SK-N-SH (cell line): ENCODE data around the gene PSTPIP2. TPM values are rescaled to one million over a fixed set of nuclear protein-coding genes. Genes with fewer than 3 reads are reported as not detected.

Source experiments
- CTCF ChIA-PET: fragments of 300-600, 350-600 bp; formaldehyde crosslinking; extraction: SDS; loops from one replicate; lab custom pipeline; 2021; lab: Yijun Ruan, JAX
- POLR2A ChIA-PET: fragments of 350-600 bp; sonication (Branson Sonifier 250); formaldehyde crosslinking; extraction: SDS; loops from one replicate; lab custom pipeline; 2020; ENCODE audit warnings: antibody characterized with exemption, inconsistent platforms; lab: Yijun Ruan, JAX
- DNase-seq: peaks from one replicate; pipeline ENCODE4 v3.0.0; 2012
- H2AFZ ChIP-seq: fragments of 200-600 bp; sonication (generic); 2 replicates; pipeline ENCODE4 v1.8.1; 2016; ENCODE audit warnings: antibody characterized with exemption, mild to moderate bottlenecking, low read depth
- H3F3A ChIP-seq: fragments of 200-600 bp; sonication (generic); replicated peaks from 2 replicates; pipeline ENCODE3; 2016; ENCODE audit warnings: antibody characterized with exemption, mild to moderate bottlenecking; ENCODE audit not compliant: insufficient read depth
- H3K27ac ChIP-seq, 2 experiments: fragments of 200-500 bp in 1 of 2; fragments of 200-600 bp in 1 of 2; sonication (Bioruptor generic) in 1 of 2; sonication (generic), shearing (Covaris generic) in 1 of 2; 2 replicates each; pipeline versions ENCODE4 v1.5.1 to v1.6.1; 2014 to 2016; ENCODE audit warnings: low read depth in 2 of 2, inconsistent platforms in 1 of 2, low read length in 1 of 2, mild to moderate bottlenecking in 1 of 2, mixed read lengths in 1 of 2
- H3K27me3 ChIP-seq: fragments of 200-600 bp; sonication (generic), shearing (Covaris generic); 2 replicates; pipeline ENCODE4 v1.6.1; 2016; ENCODE audit warnings: mixed run types; ENCODE audit not compliant: insufficient read depth
- H3K36me3 ChIP-seq, 2 experiments: fragments of 200-500 bp in 1 of 2; fragments of 200-600 bp in 1 of 2; sonication (Bioruptor generic) in 1 of 2; sonication (generic) in 1 of 2; replicated peaks in 1 of 2; 2 replicates each; pipeline versions ENCODE3 to v1.5.1; 2014 to 2016; ENCODE audit warnings: low read length in 1 of 2, mild to moderate bottlenecking in 1 of 2; ENCODE audit not compliant: insufficient read depth in 2 of 2, control insufficient read depth in 1 of 2
- H3K4me1 ChIP-seq, 2 experiments: fragments of 200-500 bp in 1 of 2; fragments of 200-600 bp in 1 of 2; sonication (Bioruptor generic) in 1 of 2; sonication (generic), shearing (Covaris generic) in 1 of 2; 2 replicates each; pipeline versions ENCODE4 v1.5.1 to v1.6.1; 2014 to 2016; ENCODE audit warnings: low read depth in 1 of 2, low read length in 1 of 2, mixed run types in 1 of 2; ENCODE audit not compliant: insufficient read depth in 2 of 2, control insufficient read depth in 1 of 2
- H3K4me2 ChIP-seq: fragments of 200-600 bp; sonication (generic), shearing (Covaris generic); 2 replicates; pipeline ENCODE4 v1.6.1; 2017; ENCODE audit warnings: mixed run types
- H3K4me3 ChIP-seq, 2 experiments: fragments of 200-500 bp in 1 of 2; fragments of 200-600 bp in 1 of 2; sonication (Bioruptor generic) in 1 of 2; sonication (generic), shearing (Covaris generic) in 1 of 2; 2 replicates each; pipeline versions ENCODE4 v1.5.1 to v1.8.1; 2014 to 2016; ENCODE audit warnings: low read depth in 2 of 2, inconsistent platforms in 1 of 2, low read length in 1 of 2, mild to moderate bottlenecking in 1 of 2, mixed read lengths in 1 of 2, moderate library complexity in 1 of 2
- H3K79me2 ChIP-seq: fragments of 200-600 bp; sonication (generic); 2 replicates; pipeline ENCODE4 v1.8.1; 2017; ENCODE audit warnings: mild to moderate bottlenecking; ENCODE audit not compliant: insufficient read depth
- H3K9ac ChIP-seq: fragments of 200-600 bp; sonication (generic); 2 replicates; pipeline ENCODE4 v1.6.1; 2017; ENCODE audit warnings: mixed run types
- H3K9me2 ChIP-seq: fragments of 200-600 bp; sonication (generic); 2 replicates; pipeline ENCODE4 v1.6.1; 2017; ENCODE audit warnings: mixed run types
- H3K9me3 ChIP-seq: fragments of 200-600 bp; sonication (generic); 2 replicates; pipeline ENCODE4 v1.6.1; 2017; ENCODE audit warnings: mixed run types, mild to moderate bottlenecking, moderate library complexity
- H4K20me1 ChIP-seq: fragments of 200-600 bp; sonication (generic); 2 replicates; pipeline ENCODE4 v1.6.1; 2017; ENCODE audit warnings: mild to moderate bottlenecking, mixed run types; ENCODE audit not compliant: insufficient read depth
- CTCF ChIP-seq: fragments of 200-600 bp; sonication (generic); IDR thresholded peaks from 2 replicates; pipeline ENCODE4 v1.6.1; 2017; ENCODE audit warnings: antibody characterized with exemption, mild to moderate bottlenecking, moderate library complexity
- ELF1 ChIP-seq: IDR thresholded peaks from 2 replicates; pipeline ENCODE4 v1.4.0; 2012
- EP300 ChIP-seq, 2 experiments: IDR thresholded peaks; 2 replicates each; pipeline versions ENCODE4 v1.4.0 to v1.6.1; 2012; ENCODE audit warnings: borderline replicate concordance in 1 of 2, low read depth in 1 of 2, low read length in 1 of 2
- FOSL2 ChIP-seq: IDR thresholded peaks from 2 replicates; pipeline ENCODE4 v1.4.0; 2012; ENCODE audit warnings: low read depth, mild to moderate bottlenecking, moderate library complexity, borderline replicate concordance
- FOXJ3 ChIP-seq: sonication (generic); formaldehyde crosslinking; IDR thresholded peaks from 2 replicates; pipeline ENCODE4 v1.5.1; 2020; ENCODE audit warnings: mild to moderate bottlenecking, missing genetic modification reagents
- FOXM1 ChIP-seq: IDR thresholded peaks from 2 replicates; pipeline ENCODE4 v1.4.0; 2012; ENCODE audit warnings: low read depth, mild to moderate bottlenecking
- GABPA ChIP-seq: IDR thresholded peaks from 2 replicates; pipeline ENCODE4 v1.4.0; 2012; ENCODE audit warnings: low read depth, mild to moderate bottlenecking
- GATA2 ChIP-seq: sonication (generic); formaldehyde crosslinking; IDR thresholded peaks from 2 replicates; pipeline ENCODE4 v1.5.0; 2020; ENCODE audit warnings: mild to moderate bottlenecking, missing genetic modification reagents
- JUND ChIP-seq: IDR thresholded peaks from 2 replicates; pipeline ENCODE4 v1.4.0; 2012
- MEF2A ChIP-seq: IDR thresholded peaks from 2 replicates; pipeline ENCODE4 v1.4.0; 2012; ENCODE audit warnings: low read depth, borderline replicate concordance
- MXI1 ChIP-seq: IDR thresholded peaks from 2 replicates; pipeline ENCODE4 v1.6.1; 2012; ENCODE audit warnings: mild to moderate bottlenecking, low read depth, low read length, improper control_type of control experiment
- NFIC ChIP-seq: IDR thresholded peaks from 2 replicates; pipeline ENCODE4 v1.4.0; 2012; ENCODE audit warnings: borderline replicate concordance
- NRF1 ChIP-seq: IDR thresholded peaks from 2 replicates; pipeline ENCODE4 v1.6.1; 2012; ENCODE audit warnings: low read depth, mild to moderate bottlenecking, low read length
- RAD21 ChIP-seq: IDR thresholded peaks from 2 replicates; pipeline ENCODE4 v1.6.1; 2012; ENCODE audit warnings: mild to moderate bottlenecking, low read length
- RCOR1 ChIP-seq: fragments of 150-350 bp; IDR thresholded peaks from 2 replicates; pipeline ENCODE4 v1.6.1; 2017; ENCODE audit warnings: antibody characterized with exemption, low read length
- RFX5 ChIP-seq: IDR thresholded peaks from 2 replicates; pipeline ENCODE4 v1.6.1; 2012; ENCODE audit warnings: mild to moderate bottlenecking, improper control_type of control experiment, low read length
- RXRA ChIP-seq: IDR thresholded peaks from 2 replicates; pipeline ENCODE4 v1.4.0; 2012; ENCODE audit warnings: low read depth, mild to moderate bottlenecking, borderline replicate concordance
- SIN3A ChIP-seq: IDR thresholded peaks from 2 replicates; pipeline ENCODE4 v1.6.1; 2012; ENCODE audit warnings: low read depth, mild to moderate bottlenecking, low read length, moderate library complexity, borderline replicate concordance
- SMC3 ChIP-seq: IDR thresholded peaks from 2 replicates; pipeline ENCODE4 v1.6.1; 2012; ENCODE audit warnings: low read depth, low read length, improper control_type of control experiment
- TAF1 ChIP-seq: IDR thresholded peaks from 2 replicates; pipeline ENCODE4 v1.6.1; 2012; ENCODE audit warnings: low read depth, mild to moderate bottlenecking, low read length, moderate library complexity, borderline replicate concordance
- TCF12 ChIP-seq: IDR thresholded peaks from 2 replicates; pipeline ENCODE4 v1.4.0; 2012
- TEAD4 ChIP-seq: IDR thresholded peaks from 2 replicates; pipeline ENCODE4 v1.4.0; 2012; ENCODE audit warnings: mild to moderate bottlenecking, borderline replicate concordance; ENCODE audit not compliant: insufficient read depth
- WGBS: methylation state at CpG from one replicate; pipeline ENCODE4 v1.1.6; 2017; ENCODE audit warnings: low lambda C conversion rate; 5-methylcytosine and 5-hydroxymethylcytosine counted together
- polyA plus RNA-seq, 3 experiments: library from polyadenylated mRNA; depleted of rRNA; stranded (reverse); fragments of >200 nt; gene quantifications; 2 replicates each; pipeline ENCODE4 v1.2.3, GENCODE V29; 2012
- TF ChIP-seq, protein P1 (sequence below): IDR thresholded peaks from 2 replicates; pipeline ENCODE4; 2012
- TF ChIP-seq, protein P2 (sequence below): IDR thresholded peaks from 2 replicates; pipeline ENCODE4 v1.4.0; 2012; ENCODE audit warnings: low read depth
- TF ChIP-seq, protein P3 (sequence below): fragments of 150-350 bp; IDR thresholded peaks from 2 replicates; pipeline ENCODE4 v1.6.1; 2017; ENCODE audit warnings: antibody characterized with exemption, low read length, low read depth, borderline replicate concordance
- TF ChIP-seq, protein P4 (sequence below): IDR thresholded peaks from 2 replicates; pipeline ENCODE4 v1.4.0; 2012; ENCODE audit warnings: low read depth, borderline replicate concordance

Gene PSTPIP2
- polyA plus RNA-seq, 1 of the 3 experiments (the other 2 are of a cell fraction) = 9.5 TPM

GRCh38 chr18:46070232-46070631 lies 1.8 kb downstream of the PSTPIP2 start:
- WGBS = 91% methylated on average over 6 of the region's 6 CpGs
- Histone ChIP-seq H3K79me2 (peaks cover 17% of the 10 kb centered on the region; the same call in 1 of the 2 replicates), H3K4me1 (peaks cover 0 to 9% of the 10 kb centered on the region in 2 experiments; a peak in 1 of 4 replicates), H3K9me3 (no peaks in the 10 kb centered on the region), H3K4me2 (no peak overlapping the region), H3F3A (peaks cover 22% of the 10 kb centered on the region), H4K20me1 (no peaks in the 10 kb centered on the region), H3K27me3 (no peaks in the 10 kb centered on the region), H3K36me3 (no peaks in the 10 kb centered on the region), H3K27ac (no peak overlapping the region), H3K4me3 (no peak overlapping the region), H2AFZ (no peak overlapping the region), H3K9ac (no peak overlapping the region), H3K9me2 (no peaks in the 10 kb centered on the region)
- TF ChIP-seq MEF2A (no peak), TEAD4 (no peak), GATA2 (CRISPR knock-in tag) (no peak), NRF1 (no peak), TAF1 (no peak), SMC3 (no peak), RFX5 (no peak), ELF1 (no peak), FOSL2 (no peak), GABPA (no peak), TCF12 (no peak), JUND (no peak), RAD21 (no peak), SIN3A (no peak), NFIC (no peak), EP300 (IDR thresholded peaks at IDR 0.05; ENCODE audit: borderline replicate concordance in 1 of 2, low read depth in 1 of 2, low read length in 1 of 2) (no peak), FOXJ3 (CRISPR knock-in tag) (no peak)
- TF ChIP-seq, protein P1, sequence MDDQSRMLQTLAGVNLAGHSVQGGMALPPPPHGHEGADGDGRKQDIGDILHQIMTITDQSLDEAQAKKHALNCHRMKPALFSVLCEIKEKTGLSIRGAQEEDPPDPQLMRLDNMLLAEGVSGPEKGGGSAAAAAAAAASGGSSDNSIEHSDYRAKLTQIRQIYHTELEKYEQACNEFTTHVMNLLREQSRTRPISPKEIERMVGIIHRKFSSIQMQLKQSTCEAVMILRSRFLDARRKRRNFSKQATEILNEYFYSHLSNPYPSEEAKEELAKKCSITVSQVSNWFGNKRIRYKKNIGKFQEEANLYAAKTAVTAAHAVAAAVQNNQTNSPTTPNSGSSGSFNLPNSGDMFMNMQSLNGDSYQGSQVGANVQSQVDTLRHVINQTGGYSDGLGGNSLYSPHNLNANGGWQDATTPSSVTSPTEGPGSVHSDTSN = no peak
- TF ChIP-seq, protein P2, sequence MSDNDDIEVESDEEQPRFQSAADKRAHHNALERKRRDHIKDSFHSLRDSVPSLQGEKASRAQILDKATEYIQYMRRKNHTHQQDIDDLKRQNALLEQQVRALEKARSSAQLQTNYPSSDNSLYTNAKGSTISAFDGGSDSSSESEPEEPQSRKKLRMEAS = no peak
- no peak for DNase-seq
- ChIA-PET CTCF (interaction anchor here (0.8 to 2.5 kb wide), 4 partner anchors 8 to 449 kb away, joined by 3 to 11 read pairs (median 3); no protein-coding TSS in a partner anchor), POLR2A (no interaction called here)

- no peaks in the 10 kb centered on the region for H3K9me2 ChIP-seq
- H3K4me1 ChIP-seq = peaks cover 0 to 9% of the 10 kb centered on the region in 2 experiments; a peak in 1 of 4 replicates
- CTCF ChIA-PET = interaction anchor here (0.8 to 1.3 kb wide), 4 partner anchors 9 to 448 kb away, joined by 3 to 4 read pairs (median 3); no protein-coding TSS in a partner anchor
- no peak for DNase-seq
- 90% methylated on average over 4 of the region's 4 CpGs for WGBS
- no peak overlapping the region for H3K4me3 ChIP-seq
- no peak overlapping the region for H3K27ac ChIP-seq
- H4K20me1 ChIP-seq = no peaks in the 10 kb centered on the region
- H3K9me3 ChIP-seq = no peaks in the 10 kb centered on the region
- no peak overlapping the region for H3K4me2 ChIP-seq
- H3K9ac ChIP-seq = no peak overlapping the region
- H3F3A ChIP-seq = peaks cover 16% of the 10 kb centered on the region
- POLR2A ChIA-PET = no interaction called here
- no peaks in the 10 kb centered on the region for H3K27me3 ChIP-seq
- no peaks in the 10 kb centered on the region for H3K36me3 ChIP-seq
- peaks cover 17% of the 10 kb centered on the region; the same call in 1 of the 2 replicates for H3K79me2 ChIP-seq
- H2AFZ ChIP-seq = no peak overlapping the region
- TF ChIP-seq TAF1 (no peak), NFIC (no peak), RXRA (no peak), RCOR1 (no peak), NRF1 (no peak), TEAD4 (no peak), FOXM1 (no peak), MXI1 (no peak), CTCF (no peak), SMC3 (no peak), GABPA (no peak)
- TF ChIP-seq, protein P3, sequence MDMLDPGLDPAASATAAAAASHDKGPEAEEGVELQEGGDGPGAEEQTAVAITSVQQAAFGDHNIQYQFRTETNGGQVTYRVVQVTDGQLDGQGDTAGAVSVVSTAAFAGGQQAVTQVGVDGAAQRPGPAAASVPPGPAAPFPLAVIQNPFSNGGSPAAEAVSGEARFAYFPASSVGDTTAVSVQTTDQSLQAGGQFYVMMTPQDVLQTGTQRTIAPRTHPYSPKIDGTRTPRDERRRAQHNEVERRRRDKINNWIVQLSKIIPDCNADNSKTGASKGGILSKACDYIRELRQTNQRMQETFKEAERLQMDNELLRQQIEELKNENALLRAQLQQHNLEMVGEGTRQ = no peak
- TF ChIP-seq, protein P2 = no peak
- TF ChIP-seq, protein P4, sequence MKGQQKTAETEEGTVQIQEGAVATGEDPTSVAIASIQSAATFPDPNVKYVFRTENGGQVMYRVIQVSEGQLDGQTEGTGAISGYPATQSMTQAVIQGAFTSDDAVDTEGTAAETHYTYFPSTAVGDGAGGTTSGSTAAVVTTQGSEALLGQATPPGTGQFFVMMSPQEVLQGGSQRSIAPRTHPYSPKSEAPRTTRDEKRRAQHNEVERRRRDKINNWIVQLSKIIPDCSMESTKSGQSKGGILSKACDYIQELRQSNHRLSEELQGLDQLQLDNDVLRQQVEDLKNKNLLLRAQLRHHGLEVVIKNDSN = no peak
These were observed 2.5 kb downstream of the PSTPIP2 start for GRCh38 chr18:46069524-46069923.
